Testis (tissue), 3 donors: ENCODE measurements around the gene FAM107B. TPM values are rescaled to one million over a fixed set of nuclear protein-coding genes. Genes with fewer than 3 reads are reported as not detected.
A peak's percentile ranks its signal among the peaks of the same experiment; 100 is the strongest.

Experiments used
- DNase-seq: peaks from one replicate; pipeline ENCODE4 v3.0.0-alpha.2; 2019
- H3K27ac ChIP-seq, 2 donors: fragments of 200-600 bp; sonication (generic); one replicate each; pipeline ENCODE4 v1.5.1; 2019
- H3K27me3 ChIP-seq: fragments of 200-600 bp; sonication (generic); one replicate; pipeline ENCODE4 v1.5.1; 2019
- H3K36me3 ChIP-seq: fragments of 200-600 bp; sonication (generic); one replicate; pipeline ENCODE4 v1.5.1; 2017; ENCODE audit warnings: low read depth; ENCODE audit errors: missing control alignments
- H3K4me1 ChIP-seq: fragments of 200-600 bp; sonication (generic); one replicate; pipeline ENCODE4 v1.5.1; 2019
- H3K4me3 ChIP-seq, 2 donors: fragments of 200-600 bp; sonication (generic); one replicate each; pipeline ENCODE4 v1.5.1; 2017 to 2019
- H3K9me3 ChIP-seq: fragments of 200-600 bp; sonication (generic); one replicate; pipeline ENCODE4 v1.5.1; 2017
- CTCF ChIP-seq, 3 experiments: fragments of 450-650 bp in 2 of 3; fragments of 200-600 bp in 1 of 3; sonication (generic) in 1 of 3; IDR thresholded peaks; one replicate each; pipeline ENCODE4 v1.5.1; 2016 to 2019; ENCODE audit warnings: antibody characterized with exemption in 3 of 3, mild to moderate bottlenecking in 2 of 3, moderate library complexity in 1 of 3
- POLR2A ChIP-seq: fragments of 450-650 bp; IDR thresholded peaks from one replicate; pipeline ENCODE4 v1.6.1; 2017; ENCODE audit warnings: antibody characterized with exemption, mild to moderate bottlenecking, moderate library complexity
- WGBS, 2 donors: methylation state at CpG; one replicate each; pipeline ENCODE4 v1.1.5; 2018; 5-methylcytosine and 5-hydroxymethylcytosine counted together
- intact Hi-C: fragments of 100-400 bp; cut with DNase I; formaldehyde crosslinking; loops from one replicate; pipeline ENCODE4 v1.15.1; 2023; ENCODE audit warnings: low total_unique reads
- polyA plus RNA-seq: library from polyadenylated mRNA; stranded (reverse); fragments of 350-450 nt; fragmentation: Illumina TruSeq; extraction: RNeasy Lipid Tissue Mini Kit (QIAGEN cat#74804); gene quantifications from one replicate; pipeline ENCODE4 v1.2.3, GENCODE V29; 2014; ENCODE audit warnings: low read depth, low replicate concordance; ENCODE audit not compliant: insufficient read depth
- total RNA-seq, 2 donors: library from RNA; depleted of rRNA; stranded (reverse); fragments of >200 nt; gene quantifications; one replicate each; pipeline ENCODE4 v1.2.3, GENCODE V29; 2016

Gene FAM107B
- total and polyA plus RNA-seq, 3 donors from 2014 or later, result 71.7 to 89.5 (median 82.8) TPM

GRCh38 chr10:14624600-14624999 is 150.1 kb downstream of the FAM107B start:
- no peak overlapping the region for H3K27ac ChIP-seq
- DNase-seq, result no peak
- WGBS, 2 donors, result 89 to 96% methylated on average over 8 of the region's 8 CpGs

DNA sequence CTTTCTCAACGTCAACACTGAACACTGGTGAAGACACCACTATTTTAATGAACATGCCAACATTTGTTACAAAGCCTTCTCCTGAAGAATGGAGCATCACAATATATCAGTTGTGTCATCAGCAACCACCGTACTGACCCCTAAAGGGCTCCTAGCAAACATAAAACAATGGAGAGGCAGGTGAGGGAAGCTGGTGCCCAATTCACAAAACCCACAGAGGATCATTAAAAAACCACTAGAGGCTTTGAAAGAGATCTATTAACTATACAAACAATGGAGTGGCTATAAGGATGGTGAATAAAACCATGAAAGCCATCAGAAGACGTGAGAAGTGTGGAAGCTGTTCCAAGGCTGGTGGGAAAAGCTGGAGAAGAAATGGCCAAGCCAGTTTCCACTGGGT is 150.8 kb downstream of the FAM107B start:
- H3K27ac ChIP-seq, result no peak overlapping the region
- WGBS, 2 donors, result 90% methylated on average over 3 of the region's 3 CpGs
- no peaks in the 10 kb centered on the region for H3K27me3 ChIP-seq
- intact Hi-C loops, result no loop called here
- DNase-seq, result no peak
- no peak overlapping the region for H3K4me3 ChIP-seq
- H3K36me3 ChIP-seq, result no peaks in the 10 kb centered on the region
- TF ChIP-seq CTCF (IDR thresholded peaks at IDR 0.05) (no peak), POLR2A (no peak)
- no peaks in the 10 kb centered on the region for H3K4me1 ChIP-seq
- no peaks in the 10 kb centered on the region for H3K9me3 ChIP-seq

More at GRCh38 chr10:14624600-14624999, 150.1 kb downstream of the FAM107B start:
- H3K4me1 ChIP-seq, result no peaks in the 10 kb centered on the region
- no peaks in the 10 kb centered on the region for H3K9me3 ChIP-seq
- intact Hi-C loops, result no loop called here
- no peaks in the 10 kb centered on the region for H3K27me3 ChIP-seq
- no peaks in the 10 kb centered on the region for H3K36me3 ChIP-seq
- no peak overlapping the region for H3K4me3 ChIP-seq
- TF ChIP-seq POLR2A (no peak), CTCF (IDR thresholded peaks at IDR 0.05) (no peak)

DNA sequence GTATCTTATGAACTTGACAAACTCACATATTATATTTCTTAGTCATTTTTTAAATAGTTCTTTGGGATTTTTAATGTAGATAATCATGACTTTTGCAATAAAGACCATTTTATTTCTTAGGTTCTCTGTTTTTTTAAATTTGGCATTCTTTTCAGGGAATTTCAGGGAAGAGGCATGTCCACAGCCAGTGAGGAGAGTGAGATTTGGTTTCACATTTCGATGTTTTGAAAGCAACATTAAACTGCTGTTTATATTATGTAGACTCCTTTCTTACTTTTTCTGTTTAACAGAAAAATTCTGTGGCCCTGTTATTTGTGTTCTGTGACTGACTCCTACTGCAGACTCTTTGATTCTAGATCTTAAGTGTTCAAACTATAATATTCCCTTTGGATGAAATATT is 153.7 kb downstream of the FAM107B start:
- Histone ChIP-seq H3K27me3 (no peaks in the 10 kb centered on the region), H3K4me3 (no peak overlapping the region), H3K9me3 (no peaks in the 10 kb centered on the region), H3K4me1 (peaks cover 12% of the 10 kb centered on the region), H3K27ac (no peak overlapping the region), H3K36me3 (no peaks in the 10 kb centered on the region)
- TF ChIP-seq CTCF (IDR thresholded peaks at IDR 0.05) (no peak), POLR2A (no peak)
- 68 to 75% methylated on average over 1 of the region's 1 CpG for WGBS, 2 donors
- intact Hi-C loops, result no loop called here
- no peak for DNase-seq

DNA sequence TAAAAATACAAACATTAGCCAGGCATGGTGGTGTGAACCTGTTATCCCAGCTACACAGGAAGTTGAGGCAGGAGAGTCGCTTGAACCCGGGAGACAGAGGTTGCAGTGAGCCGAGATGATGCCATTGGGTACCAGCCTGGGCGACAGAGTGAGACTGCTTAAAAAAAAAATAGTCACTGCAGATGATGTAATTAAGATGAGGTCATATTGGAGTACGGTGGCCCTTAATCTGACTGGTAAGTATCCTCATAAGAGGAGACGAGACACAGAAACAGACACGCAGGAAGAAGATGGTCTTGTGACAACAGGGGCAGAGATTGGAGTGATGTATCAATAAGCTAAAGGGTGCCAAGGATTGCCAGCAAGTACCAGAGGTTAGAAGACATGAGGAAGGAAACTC is 156.0 kb downstream of the FAM107B start:
- peaks cover 12% of the 10 kb centered on the region for H3K4me1 ChIP-seq
- H3K27ac ChIP-seq, result no peak overlapping the region
- H3K36me3 ChIP-seq, result no peaks in the 10 kb centered on the region
- WGBS, 2 donors, result 90 to 98% methylated on average over 6 of the region's 7 CpGs
- DNase-seq, result no peak
- no peak overlapping the region for H3K4me3 ChIP-seq
- no peaks in the 10 kb centered on the region for H3K9me3 ChIP-seq
- H3K27me3 ChIP-seq, result no peaks in the 10 kb centered on the region
- intact Hi-C loops, result no loop called here
- TF ChIP-seq CTCF (IDR thresholded peaks at IDR 0.05) (no peak), POLR2A (no peak)

DNA sequence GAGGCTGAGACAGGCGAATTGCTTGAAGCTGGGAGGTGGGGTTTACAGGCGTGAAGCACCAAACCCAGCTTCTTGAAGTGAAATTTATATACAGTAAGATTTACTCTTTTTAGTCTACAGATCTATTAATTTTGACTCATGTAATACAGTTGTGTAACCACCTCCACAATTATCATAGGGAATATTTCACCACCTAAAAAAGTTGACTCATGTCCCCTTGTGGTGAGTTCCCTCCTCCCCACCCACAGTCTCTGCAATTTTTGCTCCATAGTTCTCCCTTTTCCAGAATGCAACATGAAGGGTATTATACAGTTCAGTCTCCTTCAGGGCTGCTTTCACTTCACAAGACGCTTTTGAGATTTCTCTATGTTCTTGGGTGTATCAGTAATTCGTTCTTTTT is 156.8 kb downstream of the FAM107B start:
- WGBS, 2 donors, result 72 to 90% methylated on average over 4 of the region's 4 CpGs
- no peak overlapping the region for H3K4me3 ChIP-seq
- H3K27ac ChIP-seq, result no peak overlapping the region
- TF ChIP-seq CTCF (IDR thresholded peaks at IDR 0.05) (peak in 1 of 3 experiments; percentile 9), POLR2A (no peak)
- no peaks in the 10 kb centered on the region for H3K27me3 ChIP-seq
- H3K36me3 ChIP-seq, result no peaks in the 10 kb centered on the region
- no peak for DNase-seq
- intact Hi-C loops, result no loop called here
- peaks cover 12% of the 10 kb centered on the region for H3K4me1 ChIP-seq
- H3K9me3 ChIP-seq, result no peaks in the 10 kb centered on the region
